Measurements from ENCODE around the gene LPO.

LPO gene

GRCh38 chr17:58229384-58229783 is 9.0 kb upstream of the LPO start:
- no peak for DNase-seq (ENCODE audit: low spot score)

DNA sequence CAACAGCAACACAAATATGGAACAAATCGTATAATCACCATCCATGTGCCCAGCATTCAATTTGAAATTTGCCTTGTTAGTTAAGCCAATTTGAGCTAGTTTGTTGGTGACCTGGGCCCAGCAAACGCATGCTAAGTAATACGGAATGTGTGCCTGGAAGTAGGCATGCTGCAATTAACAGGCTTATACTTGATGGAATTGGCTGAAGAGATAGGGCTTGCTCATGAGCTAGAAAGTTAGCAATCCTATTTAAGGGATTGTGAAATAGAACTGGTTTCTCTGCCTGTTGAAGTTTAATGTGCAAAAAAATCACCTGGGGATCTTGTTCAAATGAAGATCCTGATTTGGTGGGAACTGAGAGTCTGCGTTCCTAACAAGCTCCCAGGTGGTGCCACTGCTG is 8.5 kb upstream of the LPO start:
- DNase-seq (ENCODE audit: low spot score), result no peak

- no peak for DNase-seq (ENCODE audit: low spot score)
Measured at GRCh38 chr17:58231641-58232040, 6.7 kb upstream of the LPO start.

DNA sequence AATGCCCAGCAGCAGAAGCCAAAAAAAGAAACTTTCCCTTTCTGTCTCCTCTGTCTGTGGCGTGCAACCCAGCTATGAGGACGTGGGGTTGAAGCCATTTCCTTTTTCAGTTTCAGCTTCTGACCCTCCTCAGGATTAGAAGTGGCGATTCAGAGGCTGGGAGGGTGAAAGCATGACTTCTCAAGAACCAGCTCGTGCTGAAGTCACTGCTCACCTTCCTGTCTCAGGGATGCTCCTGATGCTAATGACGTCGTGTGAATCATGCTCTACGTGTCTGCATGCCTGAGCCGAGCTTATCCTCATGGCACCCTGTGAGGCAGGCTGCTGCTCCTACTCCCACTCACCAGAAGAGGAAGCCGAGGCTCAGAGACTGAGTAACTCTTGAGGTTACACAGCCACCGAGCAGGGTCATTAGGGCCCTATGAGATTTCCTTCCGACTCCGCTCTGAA is 5.7 kb upstream of the LPO start:
- DNase-seq (ENCODE audit: low spot score), result no peak

GRCh38 chr17:58233543-58233942 is 4.8 kb upstream of the LPO start:
- DNase-seq (ENCODE audit: low spot score), result no peak

DNA sequence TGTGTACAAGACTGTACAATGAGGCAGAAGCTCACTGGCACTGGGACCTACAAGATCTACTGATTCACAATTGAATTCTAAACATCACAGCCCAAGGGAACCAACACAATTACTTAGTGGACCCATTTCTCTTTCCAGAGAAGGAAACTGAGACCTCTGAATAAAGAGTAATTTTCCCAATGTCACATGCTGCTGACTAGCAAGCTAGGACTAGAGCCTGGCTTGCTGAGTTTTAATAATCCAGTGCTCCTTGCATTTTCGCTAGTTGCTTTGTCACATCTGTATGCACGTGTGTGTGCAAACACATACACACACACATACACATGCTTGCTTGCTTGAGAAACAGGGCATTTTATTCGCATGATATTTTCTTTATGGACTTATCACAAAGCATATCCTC is 3.9 kb upstream of the LPO start:
- DNase-seq (ENCODE audit: low spot score), result no peak

DNA sequence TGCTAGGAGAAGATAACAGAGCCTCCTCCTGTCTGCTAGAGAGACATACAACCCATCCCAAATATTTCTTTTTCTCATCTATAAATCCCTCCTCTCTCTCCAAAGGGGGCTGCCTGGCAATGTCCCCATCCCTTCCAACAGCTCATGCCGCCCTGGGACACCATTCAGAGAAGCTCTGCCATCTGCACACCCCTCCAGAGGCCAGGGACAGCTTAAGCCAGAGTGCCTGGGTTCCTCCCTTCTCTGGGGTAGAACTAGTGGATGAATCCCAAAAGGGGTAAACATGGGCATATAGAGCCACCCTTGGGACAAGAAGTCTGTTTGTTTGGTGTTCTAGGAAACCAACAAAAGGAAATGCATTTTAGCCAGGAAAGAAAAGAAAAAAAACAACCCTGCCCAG is 2.6 kb upstream of the LPO start:
- no peak for DNase-seq (ENCODE audit: low spot score)

- DNase-seq (ENCODE audit: low spot score), result no peak
Measured at GRCh38 chr17:58236394-58236793, 2.0 kb upstream of the LPO start.

GRCh38 chr17:58239987-58240386 is 1.6 kb downstream of the LPO start:
- DNase-seq (ENCODE audit: low spot score), result no peak

- DNase-seq (ENCODE audit: low spot score), result no peak
Measured at GRCh38 chr17:58242171-58242784, 3.9 kb downstream of the LPO start.

GRCh38 chr17:58244963-58245362 is 6.6 kb downstream of the LPO start:
- no peak for DNase-seq (ENCODE audit: low spot score)

DNA sequence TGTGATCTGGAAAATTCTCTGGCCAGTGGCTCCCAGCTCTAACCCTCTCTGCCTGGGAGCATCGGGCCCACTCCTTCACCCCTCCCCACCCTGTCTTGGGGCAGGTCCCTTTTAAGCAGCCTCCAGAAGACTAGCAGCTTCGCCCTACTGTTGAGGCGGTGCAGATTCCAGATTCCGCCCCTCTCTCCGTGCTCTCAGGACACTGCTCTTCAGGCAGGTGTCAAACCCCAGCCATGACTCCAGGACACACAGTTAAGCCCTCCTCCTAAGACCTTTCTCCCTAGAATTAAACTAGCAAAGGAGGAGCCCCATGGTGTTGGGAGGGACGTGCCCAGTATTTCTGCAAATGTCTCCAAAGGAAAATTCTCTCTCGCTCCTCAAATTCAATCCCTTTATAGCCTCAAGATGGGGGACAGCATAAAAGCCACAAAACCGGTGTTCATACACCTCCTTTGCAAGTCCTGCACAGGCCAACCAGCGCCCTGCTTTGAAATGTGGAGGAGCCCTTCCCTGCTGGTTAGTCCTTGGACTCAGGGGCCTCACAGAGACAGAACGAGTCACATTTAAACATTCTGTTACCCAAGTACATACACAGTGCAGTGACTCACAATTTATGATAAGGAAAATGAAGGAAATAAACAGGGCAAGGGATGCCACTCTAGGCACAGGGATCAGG is 7.2 kb downstream of the LPO start:
- DNase-seq (ENCODE audit: low spot score), result no peak

DNA sequence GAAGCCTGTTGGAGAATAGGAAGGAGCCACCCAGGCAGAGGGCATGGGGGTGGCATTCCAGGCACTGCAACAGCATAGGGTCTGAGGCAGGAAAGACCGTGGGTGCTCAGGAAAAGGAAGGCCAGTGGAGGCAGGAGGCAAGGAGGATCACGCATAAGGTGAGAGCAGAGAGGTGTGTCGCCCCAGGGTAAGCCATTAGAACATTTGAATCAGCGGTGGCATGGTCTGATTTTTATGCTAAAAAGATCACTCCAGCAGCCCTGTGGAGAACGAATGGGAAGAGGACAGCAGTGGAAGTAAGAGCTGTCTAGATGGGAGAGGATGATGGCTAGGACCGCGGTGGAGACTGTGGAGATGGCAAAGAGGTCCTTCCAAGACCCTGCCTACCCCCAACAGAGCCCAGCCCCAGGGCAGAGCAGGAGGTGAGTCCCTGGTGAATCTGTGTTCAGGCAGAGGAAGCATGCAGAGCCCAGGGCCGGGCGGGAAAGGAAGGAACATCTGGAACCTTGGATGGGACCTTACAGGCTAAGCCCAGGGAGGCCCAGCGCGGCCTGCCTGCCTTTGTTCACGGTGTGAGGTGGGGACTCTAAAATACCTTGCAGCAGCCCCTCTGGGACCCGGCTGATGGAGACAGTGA is 7.8 kb downstream of the LPO start:
- no peak for DNase-seq (ENCODE audit: low spot score)

DNA sequence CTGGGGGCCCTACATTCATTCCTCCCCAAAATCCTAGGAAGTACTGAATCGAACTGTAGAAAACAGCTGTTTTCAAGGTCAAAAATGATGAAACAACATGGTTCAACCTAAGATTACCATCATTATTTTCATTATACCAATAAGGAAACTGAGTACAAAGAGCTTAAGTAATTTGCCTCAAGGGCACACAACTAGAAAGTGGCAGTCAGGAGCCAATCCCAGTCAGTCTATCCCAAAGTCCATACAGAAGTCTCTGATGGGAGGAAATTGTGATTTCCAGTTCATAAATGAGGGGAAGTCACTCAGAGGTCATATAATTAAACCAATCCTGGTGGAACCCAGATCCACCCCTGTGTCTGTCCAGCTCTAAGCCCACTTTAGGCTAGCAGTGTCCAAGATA is 8.4 kb downstream of the LPO start:
- DNase-seq (ENCODE audit: low spot score), result no peak

GRCh38 chr17:58247511-58248363 is 9.4 kb downstream of the LPO start:
- DNase-seq (ENCODE audit: low spot score), result no peak

DNA sequence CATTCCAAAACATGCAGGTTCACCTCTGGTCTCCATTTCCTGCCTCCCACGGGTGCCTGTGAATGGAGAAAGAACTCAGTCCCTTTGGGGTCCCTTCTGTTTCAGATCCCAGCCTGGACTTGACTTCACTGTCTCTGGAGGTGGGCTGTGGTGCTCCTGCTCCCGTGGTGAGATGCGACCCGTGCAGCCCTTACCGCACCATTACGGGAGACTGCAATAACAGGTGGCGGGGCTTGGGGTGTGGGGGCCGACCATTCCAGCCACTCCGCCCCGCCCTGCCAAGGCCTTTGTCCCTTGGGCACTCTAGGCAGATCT is 10.5 kb downstream of the LPO start:
- no peak for DNase-seq (ENCODE audit: low spot score)

DNA sequence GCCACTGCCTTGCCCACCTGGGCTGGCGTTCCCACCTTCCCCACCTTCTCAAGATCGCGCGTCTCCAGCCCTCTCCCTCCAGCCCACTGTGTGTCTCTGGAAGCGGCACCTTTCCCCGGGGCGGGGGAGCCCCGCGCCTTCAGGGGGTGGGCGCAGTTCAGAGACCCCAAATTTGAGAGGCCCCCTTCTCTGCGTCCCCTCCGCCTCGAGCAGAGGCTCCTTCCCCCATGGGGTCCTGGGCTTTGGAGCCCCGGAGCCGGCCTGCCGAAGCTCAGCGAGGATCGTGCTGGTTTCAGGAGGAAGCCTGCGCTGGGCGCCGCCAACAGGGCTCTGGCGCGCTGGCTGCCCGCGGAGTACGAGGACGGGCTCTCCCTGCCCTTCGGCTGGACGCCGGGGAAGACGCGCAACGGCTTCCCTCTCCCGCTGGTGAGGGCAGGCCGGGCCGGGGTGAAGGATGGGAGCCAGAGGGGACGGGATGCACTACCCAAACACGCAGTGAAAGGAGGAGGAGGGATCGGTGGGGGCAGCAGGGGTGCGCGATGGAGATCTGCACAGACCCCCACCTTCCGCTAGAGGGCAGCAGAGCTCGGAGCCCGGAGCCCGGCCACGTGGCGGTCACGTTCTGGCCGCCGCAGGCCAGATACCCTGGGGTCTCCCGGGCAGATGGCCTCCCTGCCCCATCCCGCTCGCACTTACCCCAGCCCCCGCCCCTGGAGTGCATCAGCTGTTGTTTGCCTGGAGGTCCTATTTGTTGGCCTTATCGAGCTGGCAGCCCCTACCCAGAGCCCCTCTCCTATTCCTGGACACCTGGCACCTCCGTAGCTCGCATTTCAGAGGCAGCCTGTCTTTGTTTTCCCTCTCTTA is 11.1 kb downstream of the LPO start:
- peak; percentile 87 for DNase-seq (ENCODE audit: low spot score)

DNA sequence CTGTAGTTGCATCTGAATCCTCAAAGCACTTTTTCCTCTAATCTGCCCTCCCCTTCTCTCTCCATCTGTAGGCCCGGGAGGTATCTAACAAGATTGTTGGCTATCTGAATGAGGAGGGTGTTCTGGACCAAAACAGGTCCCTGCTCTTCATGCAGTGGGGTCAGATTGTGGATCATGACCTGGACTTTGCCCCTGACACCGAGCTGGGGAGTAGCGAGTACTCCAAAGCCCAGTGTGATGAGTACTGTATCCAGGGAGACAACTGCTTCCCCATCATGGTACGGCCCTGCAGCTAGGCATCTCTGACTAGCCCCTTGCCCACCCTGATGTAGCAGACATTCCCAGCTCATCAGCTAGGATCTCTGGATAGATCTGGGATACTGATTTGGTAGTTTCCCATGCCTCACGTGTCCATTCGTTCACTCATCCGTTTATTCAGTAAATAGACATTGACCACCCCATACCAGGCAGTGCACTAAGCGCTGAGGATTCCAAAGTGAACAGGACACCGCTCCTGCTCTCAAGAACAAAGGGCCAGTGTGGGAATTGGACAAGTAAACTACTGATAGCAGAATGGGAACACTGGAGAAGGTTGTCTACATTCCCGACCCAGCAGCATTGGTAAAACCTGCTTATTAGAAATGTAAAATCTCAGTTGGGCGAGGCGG is 12.1 kb downstream of the LPO start:
- DNase-seq (ENCODE audit: low spot score), result no peak

GRCh38 chr17:58252141-58252540 is 13.8 kb downstream of the LPO start:
- DNase-seq (ENCODE audit: low spot score), result no peak

DNA sequence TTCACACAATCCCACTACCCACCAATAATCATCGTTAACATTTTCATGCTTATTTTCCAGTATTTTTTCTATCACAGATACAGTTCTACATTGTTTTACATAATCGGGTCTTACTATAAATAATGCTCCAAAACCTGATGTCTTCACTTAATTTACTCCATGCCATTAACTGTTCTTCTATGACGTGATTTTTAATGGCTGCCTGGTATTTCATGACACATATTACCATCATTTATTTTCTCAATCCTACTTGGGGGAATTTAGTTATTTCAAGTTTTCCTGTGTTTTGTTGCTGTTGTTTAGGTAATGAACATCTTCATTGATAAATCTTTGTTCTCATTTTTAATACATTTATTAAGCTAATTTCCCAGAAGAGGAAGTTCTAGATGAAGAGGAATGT is 14.7 kb downstream of the LPO start:
- no peak for DNase-seq (ENCODE audit: low spot score)

DNA sequence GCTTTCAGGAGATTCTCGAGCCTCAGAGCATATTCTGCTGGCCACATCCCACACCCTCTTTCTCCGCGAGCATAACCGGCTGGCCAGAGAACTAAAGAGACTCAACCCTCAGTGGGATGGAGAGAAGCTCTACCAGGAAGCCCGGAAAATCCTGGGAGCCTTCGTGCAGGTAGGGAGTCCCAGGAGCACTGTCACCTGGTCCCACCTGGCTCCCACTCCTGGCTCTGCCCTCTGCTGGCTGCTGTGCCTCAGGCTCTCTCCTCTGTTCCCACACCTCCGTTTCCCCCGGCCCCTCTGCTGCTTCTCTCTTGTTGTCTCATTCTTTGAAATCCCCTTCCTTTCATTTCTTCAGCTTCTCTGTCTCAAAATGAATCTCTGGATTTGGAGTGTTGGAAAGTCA is 16.4 kb downstream of the LPO start:
- no peak for DNase-seq (ENCODE audit: low spot score)
